Frontal cortex (tissue), 4 donors: ENCODE measurements around the gene ATP6V1C2. TPM values are rescaled to one million over a fixed set of nuclear protein-coding genes. Genes with fewer than 3 reads are reported as not detected.

Source experiments
- DNase-seq, 2 donors: peaks; one replicate each; pipeline ENCODE4 v3.0.0; 2012; ENCODE audit warnings: low spot score in 2 of 2
- FAIRE-seq: peaks from 2 replicates; lab custom pipeline; 2012; peaks lifted over from hg19 to GRCh38; lab: Jason Lieb, UNC
- total RNA-seq: library from RNA; depleted of rRNA; stranded (reverse); fragments of >200 nt; gene quantifications from one replicate; pipeline ENCODE4 v1.2.3, GENCODE V29; 2014
- donor health status: control.
- donor health status: control.
- donor health status: control.

The ATP6V1C2 gene
- total RNA-seq, 1 donor from 2014 or later: 1.2 TPM

DNA sequence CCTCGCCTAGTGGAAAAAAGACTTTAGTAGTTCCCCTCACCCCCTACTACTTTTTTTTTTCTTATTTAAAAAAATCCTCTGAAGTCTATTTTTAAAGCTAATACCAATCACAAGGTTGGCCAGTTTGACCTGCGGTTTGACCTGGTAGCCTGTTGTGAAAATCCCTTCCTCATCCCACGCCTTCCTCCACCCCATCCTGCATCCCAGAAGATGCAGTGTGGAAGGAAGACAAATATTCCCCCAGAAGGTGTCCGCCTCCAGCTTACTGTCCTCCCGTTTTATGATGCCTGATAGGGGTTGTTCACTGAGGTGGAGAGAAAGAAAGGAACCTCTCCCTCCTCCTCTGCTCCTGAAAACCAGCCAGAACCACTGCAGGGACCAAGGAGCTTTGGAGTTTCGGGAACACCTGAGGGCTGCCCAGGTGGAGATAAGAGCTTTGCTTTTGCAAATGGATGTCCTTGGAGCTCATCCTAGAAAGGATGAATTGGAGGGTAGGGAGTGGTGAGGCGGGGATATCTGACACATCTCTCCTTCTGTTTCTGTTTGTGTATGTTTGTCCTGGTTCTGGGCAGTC lies 909 bp downstream of the ATP6V1C2 start:
- FAIRE-seq: no peak
- DNase-seq: no peak

DNA sequence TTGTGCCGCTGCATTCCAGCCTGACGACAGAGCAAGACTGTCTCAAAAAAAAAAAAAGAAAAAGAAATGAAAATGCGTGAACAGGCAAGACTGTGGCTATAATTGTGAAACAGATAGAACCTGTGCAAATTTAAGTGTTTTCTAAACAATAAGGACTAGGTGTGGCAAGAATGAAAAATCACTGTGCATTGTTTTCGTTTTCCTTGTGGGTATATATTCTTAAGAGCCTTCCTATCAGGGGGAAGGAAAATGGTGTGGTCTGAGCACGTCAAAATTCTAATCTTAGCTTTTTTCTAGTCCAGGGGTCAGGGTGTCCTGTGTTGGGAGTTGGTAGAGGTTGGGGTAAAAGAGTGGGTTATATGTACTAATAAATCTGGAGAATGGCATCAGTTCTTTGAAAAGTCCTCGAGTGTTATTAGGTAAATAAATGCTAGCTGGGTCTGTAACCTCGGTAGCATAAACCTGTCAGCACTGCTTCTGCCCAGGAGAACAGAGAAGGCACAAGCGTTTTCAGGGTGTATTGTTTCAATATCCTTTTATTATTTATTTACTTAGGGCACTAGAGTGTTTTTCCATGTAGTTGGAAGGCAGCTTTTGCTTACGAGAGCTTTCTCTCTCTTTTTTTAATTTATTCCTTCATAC lies 11.6 kb downstream of the ATP6V1C2 start:
- DNase-seq (no peak), FAIRE-seq (no peak)

DNA sequence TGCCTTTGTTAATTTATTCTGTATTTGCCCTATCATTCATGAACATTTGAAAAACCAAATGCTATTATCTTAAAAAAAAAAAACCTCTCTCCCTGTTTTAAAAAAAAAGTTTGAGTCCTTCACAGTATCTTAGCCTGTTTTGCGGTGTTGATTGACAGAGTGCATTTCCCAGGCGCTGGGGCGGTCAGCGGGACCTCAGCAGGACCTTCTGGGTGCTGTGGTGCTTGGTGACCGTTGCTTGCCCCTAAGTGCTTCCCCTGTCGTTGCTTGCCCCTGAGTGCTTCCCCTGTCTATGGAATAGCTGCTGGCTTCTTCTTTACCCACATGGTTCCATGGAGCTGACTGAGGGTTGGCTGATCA lies 12.1 kb downstream of the ATP6V1C2 start:
- DNase-seq (no peak), FAIRE-seq (no peak)

DNA sequence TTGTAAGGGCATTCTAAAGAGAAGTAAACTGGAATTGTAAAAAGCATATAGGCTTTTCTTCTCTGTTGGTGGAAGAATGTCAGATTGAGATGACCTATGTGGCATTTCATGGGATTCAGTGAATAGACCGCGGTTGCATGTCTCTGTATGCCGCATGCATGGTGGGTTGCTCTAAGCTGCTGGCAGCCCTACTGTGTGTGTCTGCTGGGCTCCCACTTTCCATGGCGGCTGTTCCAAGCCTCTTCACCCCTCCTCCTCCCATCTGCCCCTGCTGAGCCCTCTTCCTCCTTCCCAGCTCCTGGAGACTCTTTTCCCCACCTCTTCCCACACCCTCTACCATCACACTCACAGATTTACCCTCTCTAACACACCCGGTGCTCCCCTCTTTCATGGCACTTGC lies 12.6 kb downstream of the ATP6V1C2 start:
- no peak for FAIRE-seq
- DNase-seq: no peak

DNA sequence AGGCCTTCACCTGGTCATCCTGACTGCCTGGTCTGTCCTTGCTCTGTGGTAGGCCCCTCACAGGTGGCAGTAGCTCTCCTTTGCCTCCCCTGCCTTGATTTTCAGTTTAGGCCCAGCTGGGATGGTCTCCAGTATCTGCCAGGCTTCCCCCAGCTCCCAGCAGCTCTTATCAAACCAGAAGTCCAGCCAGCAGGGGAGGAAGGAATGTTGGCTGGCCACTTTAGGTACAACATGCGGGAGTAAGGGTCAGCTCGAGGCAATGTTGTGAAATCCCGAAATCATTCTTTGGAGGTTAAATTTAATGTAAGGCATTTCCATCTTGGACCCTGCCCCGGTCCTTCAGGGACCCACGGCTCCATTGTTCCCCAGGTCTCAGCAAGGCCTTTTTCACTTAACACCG lies 16.8 kb downstream of the ATP6V1C2 start:
- DNase-seq: no peak
- no peak for FAIRE-seq

DNA sequence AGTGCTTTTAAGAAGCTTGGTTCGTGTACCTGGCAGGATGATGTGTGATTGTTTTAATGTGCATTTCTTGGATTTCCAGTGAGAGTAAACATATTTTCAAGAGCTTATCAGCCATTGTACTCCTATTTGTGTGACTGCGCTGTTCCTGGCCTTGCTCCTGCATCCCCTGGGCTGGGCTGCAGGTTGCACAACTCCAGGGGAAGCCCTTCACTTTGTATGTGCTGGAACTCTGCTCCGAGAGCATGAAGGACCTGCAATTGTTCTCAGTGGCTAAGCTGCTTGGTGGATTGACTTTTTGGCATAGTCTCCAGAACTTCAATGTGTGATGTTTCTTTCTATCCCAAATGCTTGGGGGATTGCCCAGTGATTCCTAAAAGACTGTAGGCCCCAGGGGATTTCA lies 18.8 kb downstream of the ATP6V1C2 start:
- DNase-seq: peak in 1 of 2 donors; percentile 1
- FAIRE-seq: no peak

DNA sequence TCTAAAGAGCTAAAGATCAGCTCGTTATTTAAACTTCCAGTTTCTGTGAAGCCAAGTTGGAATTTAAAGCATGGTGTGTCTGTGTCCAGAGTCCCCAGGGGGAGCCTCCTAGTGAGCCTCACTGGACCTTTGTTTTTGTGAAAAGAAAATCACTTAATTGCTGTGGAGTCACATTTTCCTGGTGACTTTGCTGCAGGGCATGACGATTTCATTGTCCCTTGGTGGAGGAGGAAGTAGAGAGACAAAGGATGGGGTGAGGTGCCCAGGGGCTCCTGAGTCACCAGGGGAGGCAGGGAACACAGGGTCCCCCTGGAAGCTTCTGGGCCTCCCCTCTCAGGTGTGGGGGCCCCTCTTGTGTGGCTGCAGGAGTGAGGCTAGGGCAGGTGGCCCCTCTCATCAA lies 19.7 kb downstream of the ATP6V1C2 start:
- DNase-seq (no peak), FAIRE-seq (no peak)

DNA sequence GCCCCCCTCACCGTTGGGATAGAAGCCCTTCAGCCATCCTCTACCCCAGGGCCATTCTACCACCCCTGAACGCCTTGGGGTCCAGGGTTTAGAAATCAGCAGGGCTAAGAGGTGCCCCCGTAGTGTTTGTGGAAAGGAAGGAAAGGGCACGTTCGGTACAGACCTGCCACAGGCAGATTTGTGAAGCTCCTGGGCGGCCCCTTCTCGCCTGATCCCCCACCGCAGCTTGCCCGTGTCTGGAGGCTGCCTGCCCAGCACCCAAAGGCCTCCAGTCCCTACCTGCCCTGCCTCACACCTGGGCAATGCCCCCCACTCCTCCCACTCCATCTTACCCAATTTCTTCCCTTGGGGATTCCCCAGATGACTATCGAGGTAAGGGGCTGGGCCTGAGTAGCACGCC lies 21.2 kb downstream of the ATP6V1C2 start:
- FAIRE-seq (no peak), DNase-seq (no peak)

DNA sequence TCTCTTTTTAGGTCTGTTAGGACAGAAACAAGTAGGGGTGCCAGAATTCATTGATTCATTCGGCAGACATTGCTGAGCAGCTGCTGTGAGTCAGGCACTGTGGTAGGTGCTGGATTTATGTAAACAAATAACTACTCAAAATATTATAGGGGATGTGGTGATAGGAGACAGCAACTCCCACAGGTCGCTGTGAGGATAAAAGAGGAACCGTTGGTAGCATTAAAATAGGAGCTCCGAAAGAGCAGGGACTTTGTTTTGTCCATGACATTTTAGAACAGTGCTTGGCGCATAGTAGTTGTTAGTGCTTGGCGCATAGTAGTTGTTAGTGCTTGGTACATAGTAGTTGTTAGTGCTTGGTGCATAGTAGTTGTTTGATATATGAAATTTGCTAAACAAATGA lies 29.2 kb downstream of the ATP6V1C2 start:
- no peak for FAIRE-seq
- DNase-seq: no peak

DNA sequence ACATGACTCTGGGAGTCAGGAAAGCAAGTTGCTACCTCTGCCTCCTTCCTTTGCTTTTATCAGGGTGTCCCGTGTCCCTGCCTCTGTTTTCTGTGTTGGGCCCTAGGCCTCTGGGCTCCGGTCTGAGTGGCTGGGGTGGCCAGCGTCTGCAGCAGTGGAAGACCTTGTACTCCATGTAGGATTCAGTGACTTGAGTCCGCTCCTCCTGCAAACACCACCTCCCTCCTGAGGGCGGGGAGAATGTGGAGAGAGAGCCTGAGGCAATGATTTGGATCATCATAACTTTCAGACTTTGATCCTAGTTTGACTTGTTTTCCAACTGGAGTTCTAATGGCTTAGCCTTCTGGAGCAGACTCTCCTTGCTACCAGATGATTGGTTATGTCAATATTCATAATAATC lies 30.8 kb downstream of the ATP6V1C2 start:
- no peak for DNase-seq
- no peak for FAIRE-seq

DNA sequence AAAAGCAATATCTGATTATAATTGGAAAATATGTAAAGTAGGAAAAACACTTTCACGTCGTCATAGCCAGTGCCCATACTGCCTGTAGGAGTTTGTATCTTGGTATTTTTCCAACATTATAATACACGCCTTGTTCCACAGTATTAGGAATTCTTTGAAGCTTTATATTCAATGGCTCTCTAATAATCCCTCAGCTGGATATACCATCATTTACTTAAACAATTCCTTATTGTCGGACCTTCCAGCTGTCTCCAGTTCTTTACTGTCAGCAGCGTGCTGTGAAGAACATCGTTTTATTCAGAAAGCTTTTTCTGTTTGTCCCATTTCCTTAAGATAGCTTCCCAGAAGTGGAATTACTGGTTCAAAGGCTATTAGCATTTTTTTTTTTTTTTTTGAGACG lies 31.7 kb downstream of the ATP6V1C2 start:
- FAIRE-seq (no peak), DNase-seq (no peak)

DNA sequence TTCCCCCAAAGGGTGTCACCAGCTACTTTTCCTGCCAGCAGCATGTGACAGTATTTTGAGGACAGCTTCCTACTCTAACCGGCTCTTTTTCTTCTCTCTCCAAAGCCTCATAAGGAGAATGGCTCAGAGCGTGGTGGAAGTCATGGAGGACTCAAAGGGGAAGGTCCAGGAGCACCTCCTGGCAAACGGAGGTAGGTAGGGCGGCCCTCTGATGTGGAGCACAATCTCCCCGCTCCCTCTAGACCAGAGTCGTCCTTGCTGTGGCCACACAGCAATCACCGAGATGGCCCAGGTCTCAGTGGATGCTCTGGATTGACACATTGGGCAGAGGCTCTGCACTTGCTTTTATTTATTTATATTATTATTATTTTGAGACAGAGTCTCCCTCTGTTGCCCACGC lies 32.4 kb downstream of the ATP6V1C2 start:
- no peak for FAIRE-seq
- DNase-seq: no peak

DNA sequence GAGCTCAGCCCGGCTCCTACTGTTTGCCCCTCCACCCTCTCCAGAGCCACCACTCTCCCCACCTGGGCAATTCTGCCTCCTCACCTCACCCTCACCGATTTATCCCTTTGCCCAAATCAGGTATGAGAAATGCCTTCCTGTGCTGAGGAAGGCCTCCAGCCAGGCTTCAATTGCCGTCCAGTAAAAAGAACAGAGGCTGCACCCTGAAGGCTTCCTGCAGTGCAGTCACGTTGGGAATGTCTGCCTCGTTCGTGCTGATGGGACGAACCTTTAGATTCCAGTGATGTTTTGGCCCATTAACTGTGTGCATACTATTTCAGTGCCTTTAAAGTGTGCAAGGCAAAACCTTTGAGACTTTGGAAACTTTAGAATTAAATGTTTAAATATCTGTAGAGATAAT lies 34.2 kb downstream of the ATP6V1C2 start:
- no peak for FAIRE-seq
- DNase-seq: no peak

DNA sequence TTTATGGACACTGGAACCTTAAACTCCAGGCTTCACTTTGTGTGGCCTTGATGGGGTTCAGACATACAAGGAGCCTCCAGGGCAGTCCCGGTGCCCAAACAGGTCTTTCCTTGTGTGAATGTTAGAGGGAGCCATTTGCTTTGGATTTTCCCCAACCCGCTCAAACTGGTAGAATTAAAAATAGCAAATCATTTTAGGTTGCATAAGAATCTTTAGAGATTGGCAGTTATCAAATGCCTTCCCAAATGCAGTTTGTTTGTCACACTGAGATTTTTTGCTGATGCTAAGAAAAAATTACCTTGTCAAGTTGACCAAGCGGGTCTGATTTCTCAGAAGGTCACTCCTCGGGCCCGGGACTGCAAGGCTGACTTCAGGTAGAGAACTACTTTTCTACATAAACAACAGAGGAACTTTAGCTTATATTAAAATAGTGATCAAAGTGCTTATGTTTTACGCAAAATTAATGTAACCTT lies 36.4 kb downstream of the ATP6V1C2 start:
- DNase-seq (no peak), FAIRE-seq (no peak)

DNA sequence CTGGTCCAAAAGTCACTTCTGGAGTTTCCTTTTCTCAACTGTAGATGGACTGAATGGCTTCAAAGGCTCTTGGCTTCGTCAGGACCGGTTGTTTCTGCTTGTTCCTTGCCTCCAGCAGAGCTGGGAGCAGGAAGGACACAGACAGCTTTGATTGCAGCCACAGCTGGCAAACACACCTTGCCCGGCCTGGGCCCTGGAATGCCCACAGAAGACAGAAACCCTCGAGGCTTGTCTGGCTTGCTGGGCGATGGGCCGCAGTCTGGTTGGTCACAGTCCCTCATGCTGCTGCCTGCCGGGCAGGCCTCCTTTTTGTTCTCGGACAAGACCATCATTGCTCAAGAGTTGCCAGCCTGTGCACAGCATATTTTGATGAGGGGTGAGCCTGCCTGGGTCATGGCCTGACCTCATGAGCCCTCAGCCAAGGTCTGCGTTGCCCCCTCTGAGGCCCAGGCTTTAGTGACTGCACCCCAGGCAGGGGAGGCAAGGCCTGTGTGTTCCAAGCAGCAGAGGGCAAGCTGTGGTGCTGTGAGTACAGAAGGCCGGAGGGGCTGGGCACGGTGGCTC lies 37.8 kb downstream of the ATP6V1C2 start:
- no peak for DNase-seq
- no peak for FAIRE-seq

DNA sequence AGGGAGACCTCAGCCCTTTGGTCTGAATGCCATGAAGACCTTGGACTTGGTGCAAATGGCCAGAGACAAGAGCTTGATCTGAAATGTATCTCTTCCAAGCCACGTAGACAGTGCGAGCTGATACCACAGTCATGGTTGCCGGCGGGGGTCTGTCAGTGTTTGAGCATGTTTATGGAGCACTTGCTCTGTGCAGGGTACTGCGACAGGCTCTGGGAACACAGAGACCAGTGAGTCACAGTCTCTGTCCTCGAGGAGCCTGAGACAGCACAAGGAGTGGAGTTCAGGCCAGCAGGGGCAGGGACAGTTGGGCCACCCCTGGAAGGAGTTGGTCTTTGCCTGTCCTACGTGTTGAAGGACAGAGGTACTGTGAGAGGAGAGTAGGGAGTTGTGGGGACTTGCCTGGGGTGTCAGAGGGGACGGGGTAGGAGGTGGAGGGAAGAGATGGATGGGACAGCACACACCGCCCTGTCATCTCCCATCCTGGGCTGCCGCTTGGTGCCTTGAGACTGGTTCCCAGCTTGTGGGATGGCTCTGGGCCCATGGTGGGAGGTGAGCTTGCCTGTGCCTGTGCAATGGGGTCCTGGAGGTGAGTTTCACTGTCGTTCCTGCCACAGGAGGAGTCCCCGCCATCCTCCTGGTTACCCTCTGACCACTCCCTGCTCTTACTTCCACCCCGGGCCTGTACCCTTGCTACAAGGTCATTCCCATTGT lies 39.5 kb downstream of the ATP6V1C2 start:
- DNase-seq: no peak
- no peak for FAIRE-seq

DNA sequence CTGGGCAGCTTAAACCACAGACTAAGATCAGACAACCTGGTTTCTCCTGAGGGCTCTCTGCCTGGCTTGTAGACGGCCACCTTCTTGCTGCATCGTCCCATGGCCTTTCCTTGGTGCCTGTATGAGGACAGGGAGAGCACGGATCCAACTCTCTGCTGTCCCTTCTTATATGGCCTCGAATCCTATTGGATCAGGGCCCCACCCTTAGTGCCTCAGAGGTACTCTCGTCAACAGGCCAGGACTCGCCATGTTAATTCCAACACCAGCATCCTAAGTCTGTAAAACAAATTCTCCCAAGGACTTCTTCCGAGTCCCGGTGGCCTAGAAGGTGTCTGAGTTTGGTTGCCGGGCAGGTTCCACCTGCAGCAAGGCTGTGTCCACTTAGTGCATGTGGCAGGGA lies 40.2 kb downstream of the ATP6V1C2 start:
- FAIRE-seq: no peak

DNA sequence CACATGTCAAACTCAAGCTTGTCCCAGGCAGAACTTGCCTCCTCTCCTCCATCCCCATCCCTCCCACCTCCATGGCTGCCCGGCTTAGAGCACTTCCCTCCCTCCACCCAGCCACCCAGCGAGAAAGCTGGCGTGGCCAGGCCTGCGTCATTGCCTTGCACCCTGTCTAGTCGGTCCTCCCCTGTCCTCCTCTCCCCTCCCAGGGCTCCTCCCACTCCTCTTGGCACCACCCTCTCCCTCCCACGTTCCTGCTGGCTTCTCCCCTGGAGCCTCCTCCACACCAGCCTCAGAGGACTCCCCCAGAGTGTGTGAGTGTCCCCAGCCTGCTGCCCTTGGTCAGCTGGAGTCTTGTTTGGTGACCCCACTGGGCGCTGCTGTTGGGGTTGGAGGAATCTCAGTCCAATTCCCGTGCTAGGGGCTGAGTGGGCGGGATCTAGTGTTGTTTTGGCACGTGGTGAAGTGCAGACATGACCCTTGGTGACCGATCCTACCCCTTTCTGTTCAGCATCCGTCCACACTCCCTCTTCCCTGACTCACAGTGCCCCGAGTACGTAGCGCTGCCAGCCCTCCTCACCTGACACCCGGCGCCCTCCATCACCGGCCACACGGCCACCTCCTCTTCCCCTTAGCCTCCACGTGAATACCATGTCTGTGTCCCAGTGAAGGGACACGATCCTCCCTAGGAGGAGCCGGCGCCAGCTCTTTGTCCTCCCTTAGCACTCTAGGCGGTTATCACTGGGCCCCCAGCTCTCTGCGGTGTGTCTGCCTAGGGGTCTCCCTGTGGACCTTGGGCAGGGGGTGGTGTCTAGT lies 41.4 kb downstream of the ATP6V1C2 start:
- FAIRE-seq (no peak), DNase-seq (no peak)

More for the DNA sequence above, 40.2 kb downstream of the ATP6V1C2 start:
- no peak for DNase-seq

DNA sequence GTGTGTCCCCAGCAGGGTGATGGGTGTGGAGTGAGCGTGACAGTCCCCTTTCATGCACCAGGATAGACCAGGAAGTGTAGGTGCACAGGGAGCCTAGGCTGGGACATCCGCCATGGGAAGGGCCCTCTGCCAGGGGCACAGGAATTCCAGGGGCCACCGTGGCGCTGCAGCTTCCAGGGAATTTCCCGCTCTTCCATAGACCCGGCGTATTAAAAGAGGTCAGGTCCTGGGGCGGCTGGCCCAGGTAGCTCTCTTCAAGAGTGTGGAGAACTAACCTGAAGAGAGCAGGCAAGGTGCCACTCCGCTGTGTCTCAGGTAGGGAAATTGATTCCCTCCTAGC lies 42.0 kb downstream of the ATP6V1C2 start:
- DNase-seq (no peak), FAIRE-seq (no peak)

DNA sequence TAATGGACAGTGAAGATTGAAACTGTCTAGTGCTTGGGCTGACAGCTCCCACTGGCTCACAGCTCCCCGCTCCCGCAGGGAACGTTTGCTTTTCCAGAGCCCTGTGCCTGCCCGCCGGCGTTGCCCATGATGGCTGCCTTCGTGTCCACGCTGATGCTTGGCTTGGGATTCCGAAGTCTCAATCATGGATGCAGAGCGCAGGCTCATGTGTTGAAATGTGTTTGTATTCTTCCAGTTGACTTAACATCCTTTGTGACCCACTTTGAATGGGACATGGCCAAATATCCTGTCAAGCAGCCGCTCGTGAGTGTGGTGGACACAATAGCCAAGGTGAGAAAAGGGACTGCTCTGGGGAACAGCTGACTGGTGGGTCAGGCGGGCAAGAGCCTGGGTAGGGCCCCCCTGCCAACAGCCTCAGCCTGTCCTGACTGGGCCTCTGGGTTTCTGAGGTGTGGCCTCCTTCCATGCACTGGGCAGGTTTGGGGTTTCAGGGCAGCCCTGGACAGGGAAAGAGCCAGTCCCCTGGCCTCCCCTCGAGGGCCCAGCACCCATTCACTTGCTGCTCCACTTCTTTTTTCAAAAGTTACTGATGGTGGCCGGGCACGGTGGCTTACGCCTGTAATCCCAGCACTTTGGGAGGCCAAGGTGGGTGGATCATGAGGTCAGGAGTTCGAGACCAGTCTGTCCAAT lies 42.8 kb downstream of the ATP6V1C2 start:
- DNase-seq: no peak
- FAIRE-seq: no peak
